LoVo (cell line): ENCODE data around the gene POLR1G.
"Not testable (repeated sequence)": the region's sequence is repeated elsewhere in the genome, so short reads cannot be mapped to it uniquely, and the experiment has no call there.

ENCODE experiments used
- DNase-seq: peaks from one replicate; pipeline ENCODE4 v3.0.0-alpha.2; 2016; ENCODE audit warnings: low spot score

Gene POLR1G

GRCh38 chr19:45421947-45422498 lies 15.6 kb downstream of the POLR1G start:
- DNase-seq = no peak

- DNase-seq = no peak
These were observed 16.7 kb downstream of the POLR1G start for GRCh38 chr19:45423033-45423588.

- peak; percentile 99 for DNase-seq
These were observed 17.2 kb downstream of the POLR1G start, which contains the start of gene ERCC1 for GRCh38 chr19:45423589-45424190. Gene ERCC1 (minus strand): TSS chr19:45423917. CDS start chr19:45423374, 543 bp downstream.

DNA sequence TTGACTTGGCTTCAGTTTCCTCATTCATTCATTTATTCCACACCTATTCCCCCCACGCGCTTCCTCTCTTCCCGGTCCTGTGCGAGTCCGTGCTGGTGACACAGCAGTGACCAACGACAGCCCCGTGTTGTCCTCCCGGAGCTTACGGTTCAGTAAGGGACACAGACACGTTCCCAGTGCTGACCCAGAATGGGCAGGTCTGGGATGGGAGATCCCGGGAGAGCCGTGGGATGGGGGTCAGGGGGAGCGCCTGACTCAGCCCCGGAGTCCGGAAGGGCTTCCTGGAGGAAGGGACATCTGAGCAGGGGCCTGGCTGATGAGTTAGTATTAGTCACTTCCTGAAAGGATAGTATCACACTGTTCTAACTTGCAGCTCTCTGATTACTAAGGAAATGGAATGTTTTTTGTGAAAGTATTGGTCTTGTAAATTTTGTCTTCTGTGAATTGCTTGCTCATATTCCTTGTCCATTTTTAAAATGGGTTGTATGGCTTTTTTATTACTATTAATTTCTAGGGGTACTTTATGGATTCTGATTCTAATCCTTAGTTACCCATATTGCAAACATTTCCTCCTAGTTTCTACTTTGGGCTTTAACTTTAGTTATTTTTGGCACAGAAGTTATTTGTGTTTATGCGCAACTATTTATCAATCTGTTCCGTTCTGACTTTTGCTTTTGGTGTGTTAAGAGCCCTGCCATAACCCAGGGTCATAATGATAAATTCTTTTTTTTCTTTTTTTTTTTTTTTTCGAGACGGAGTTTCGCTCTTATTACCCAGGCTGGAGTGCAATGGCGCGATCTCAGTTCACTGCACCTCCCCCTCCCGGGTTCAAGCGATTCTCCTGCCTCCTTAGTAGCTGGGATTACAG lies 18.0 kb downstream of the POLR1G start:
- DNase-seq = peak; percentile 91

- DNase-seq = no peak
These were observed 22.2 kb downstream of the POLR1G start for GRCh38 chr19:45428384-45429231.

DNA sequence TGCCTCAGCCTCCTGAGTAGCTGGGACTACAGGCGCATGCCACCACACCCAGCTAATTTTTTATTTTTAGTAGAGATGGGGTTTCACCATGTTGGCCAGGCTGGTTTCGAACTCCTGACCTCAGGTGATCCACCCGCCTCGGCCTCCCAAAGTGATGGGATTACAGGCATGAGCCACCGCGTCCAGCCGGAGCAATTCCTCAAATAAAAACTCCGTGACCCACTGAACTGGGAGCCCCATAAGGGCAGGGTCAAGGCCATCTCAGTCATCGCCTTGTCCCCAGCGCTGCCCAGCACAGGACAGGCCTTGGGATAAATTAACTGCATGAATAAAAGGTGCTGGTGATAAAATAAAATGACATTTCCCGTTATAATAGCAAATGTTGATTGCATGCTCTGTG lies 23.5 kb downstream of the POLR1G start:
- DNase-seq = not testable (repeated sequence)

DNA sequence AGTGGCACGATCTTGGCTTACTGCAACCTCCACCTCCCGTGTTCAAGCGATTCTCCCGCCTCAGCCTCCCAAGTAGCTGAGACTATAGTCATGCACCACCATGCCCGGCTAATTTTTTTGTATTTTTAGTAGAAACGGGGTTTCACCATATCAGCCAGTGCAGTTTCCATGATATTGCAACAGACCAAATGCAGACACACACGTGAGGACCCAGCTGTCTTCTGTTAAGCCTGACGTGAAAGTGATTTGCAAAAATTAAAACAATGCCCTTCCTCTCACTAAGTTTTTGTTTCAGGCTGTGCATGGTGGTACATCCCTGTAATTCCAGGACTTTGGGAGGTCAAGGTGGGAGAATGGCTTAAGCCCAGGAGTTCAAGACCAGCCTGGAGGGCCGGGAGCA lies 24.6 kb downstream of the POLR1G start:
- not testable (repeated sequence) for DNase-seq

- not testable (repeated sequence) for DNase-seq
These were observed 26.1 kb downstream of the POLR1G start for GRCh38 chr19:45432543-45432942.

DNA sequence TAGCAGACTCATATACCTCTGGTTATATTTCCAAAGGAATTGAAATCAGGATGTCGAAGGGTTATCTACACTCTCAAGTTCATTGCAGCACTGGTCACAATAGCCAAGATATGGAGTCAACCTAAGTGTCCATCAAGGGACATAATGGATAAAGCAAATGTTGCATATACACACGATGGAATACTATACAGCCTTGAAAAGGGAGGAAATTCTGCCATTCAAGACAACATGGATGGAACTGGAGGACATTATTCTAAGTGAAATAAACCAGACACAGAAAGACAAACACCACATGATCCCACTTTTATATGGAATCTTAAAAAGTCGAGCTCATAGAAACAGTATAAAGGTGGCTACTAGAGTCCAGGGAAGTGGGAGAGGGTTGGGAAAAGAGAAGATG lies 30.9 kb downstream of the POLR1G start:
- DNase-seq = no peak

- DNase-seq = no peak
These were observed 32.7 kb downstream of the POLR1G start for GRCh38 chr19:45439190-45439568.

DNA sequence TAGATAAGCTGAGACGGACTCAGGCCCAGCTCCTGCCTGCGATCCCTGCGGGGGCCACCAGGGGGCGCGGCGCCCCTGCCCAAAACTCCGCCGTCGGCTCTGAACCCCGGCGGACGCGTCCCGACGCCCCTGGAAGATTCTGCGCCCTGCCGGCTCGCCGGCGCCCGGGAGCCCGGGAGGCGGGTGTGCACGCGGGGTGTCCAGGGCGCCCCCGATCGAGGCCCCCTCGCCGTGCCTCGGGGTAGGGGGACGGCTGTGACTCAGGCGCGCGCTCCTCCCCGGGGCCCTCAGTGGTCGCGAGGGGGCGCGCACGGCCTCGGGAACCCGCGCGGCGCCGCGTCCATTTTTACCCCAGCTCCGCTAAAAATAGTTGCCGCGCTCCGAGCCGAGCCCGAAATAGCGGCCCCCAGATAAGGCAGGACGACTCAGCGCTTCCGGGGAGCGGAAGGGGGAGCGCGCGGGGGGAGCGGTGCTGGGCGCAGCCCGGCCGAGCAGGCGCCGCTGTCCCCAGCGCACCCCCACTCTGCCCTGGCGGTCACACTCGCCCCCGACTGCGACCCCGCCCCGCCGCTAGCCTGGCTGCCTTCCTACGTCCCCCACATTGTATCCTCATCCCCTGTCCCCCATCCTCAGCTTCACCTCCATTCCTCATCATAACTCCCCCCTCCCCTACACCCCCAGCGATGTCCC lies 33.3 kb downstream of the POLR1G start:
- peak; percentile 78 for DNase-seq

GRCh38 chr19:45440259-45440638 lies 33.8 kb downstream of the POLR1G start:
- no peak for DNase-seq

DNA sequence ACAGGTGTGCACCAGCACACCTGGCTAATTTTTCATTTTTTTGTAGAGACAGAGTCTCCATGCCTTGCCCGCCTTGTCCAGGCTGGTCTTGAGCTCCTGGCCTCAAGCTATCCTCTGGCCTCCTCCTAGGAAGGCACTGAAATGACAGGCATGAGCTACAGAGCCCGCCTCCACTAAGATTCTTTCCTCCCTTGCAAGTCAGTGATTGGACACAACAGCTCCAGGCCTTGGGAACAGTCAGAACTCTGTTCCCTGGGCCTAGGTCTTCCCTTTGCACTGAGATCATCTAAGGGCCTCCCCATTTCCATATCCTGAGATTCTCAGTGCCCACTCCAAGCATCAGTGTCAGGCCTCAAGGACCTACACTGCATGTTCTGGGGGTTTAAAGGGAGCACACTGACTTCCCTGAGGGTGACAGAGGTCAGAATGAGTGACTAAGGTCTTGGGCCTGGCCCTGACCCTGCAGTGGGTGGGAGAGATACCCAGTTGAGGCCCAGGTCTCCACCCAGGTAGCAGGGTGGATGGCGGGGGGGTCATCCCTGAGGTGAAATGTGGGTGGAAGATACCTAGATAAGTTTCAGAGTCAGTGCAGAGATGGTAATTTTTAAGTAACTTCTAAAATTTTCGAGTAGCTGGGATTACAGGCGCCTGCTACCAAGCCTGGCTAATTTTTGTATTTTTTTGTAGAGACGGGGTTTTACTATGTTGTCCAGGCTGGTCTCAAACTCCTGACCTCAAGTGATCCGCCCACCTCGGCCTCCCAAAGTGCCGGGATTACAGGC lies 34.6 kb downstream of the POLR1G start:
- DNase-seq = no peak

DNA sequence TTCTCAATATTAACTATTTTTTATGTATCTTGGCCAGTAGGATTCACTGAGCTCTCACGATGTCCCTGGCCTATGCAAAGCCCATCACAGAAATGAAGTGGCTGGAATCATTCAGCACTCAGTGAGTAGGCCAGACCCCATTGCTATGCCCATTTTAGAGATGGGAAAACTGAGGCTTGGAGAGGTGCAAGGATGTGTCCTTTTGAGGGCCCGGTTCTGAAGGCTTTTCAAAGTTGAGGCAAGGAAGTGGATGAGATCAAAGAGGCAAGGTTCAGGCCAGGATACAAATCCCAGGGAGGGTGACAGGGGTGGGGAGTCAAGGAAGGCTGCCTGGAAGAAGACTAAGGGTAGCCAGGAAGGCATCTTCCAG lies 35.9 kb downstream of the POLR1G start:
- no peak for DNase-seq

- DNase-seq = no peak
These were observed 36.5 kb downstream of the POLR1G start for GRCh38 chr19:45442778-45443461.

DNA sequence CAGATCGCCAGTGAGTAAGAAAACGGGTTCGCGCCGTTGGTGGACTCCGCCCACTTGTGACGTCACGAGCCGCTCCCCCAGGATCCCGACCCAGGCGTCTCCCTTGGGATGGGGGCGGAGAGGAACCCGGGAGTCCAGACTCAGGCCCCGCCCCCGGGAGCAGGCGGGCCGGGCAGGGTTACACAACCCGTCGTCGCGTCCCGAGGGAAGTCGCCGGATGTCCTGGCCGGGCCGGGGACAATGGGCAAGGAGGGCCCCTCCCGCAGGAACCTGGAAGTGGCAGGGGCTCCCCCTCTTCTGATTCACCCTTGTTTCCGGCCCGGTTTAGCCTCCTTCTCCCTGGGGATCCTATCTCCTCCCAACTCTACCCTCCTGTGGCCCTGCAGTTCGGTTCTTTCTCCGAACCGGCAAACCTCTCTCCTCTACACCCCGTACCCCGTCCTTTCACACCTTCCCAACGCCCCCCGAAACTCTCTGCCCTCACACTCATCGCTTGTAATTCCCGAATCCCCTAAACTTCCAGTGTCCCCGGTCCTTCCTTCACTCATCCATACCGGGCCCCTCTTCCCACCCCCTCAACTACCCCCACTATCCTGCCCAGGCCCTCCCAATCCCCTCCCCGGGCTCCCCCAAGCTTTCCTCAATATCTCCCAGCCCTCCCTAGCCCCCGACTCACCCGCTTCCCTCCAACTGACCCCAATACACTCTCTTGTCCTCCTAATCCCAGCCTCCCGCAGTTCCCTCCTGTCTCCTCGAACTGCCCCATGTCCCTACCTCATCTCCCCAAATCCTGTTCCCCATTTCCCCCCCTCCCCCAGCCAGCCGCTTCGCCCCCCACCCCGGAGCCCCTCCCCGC lies 37.2 kb downstream of the POLR1G start:
- DNase-seq = peak; percentile 97

DNA sequence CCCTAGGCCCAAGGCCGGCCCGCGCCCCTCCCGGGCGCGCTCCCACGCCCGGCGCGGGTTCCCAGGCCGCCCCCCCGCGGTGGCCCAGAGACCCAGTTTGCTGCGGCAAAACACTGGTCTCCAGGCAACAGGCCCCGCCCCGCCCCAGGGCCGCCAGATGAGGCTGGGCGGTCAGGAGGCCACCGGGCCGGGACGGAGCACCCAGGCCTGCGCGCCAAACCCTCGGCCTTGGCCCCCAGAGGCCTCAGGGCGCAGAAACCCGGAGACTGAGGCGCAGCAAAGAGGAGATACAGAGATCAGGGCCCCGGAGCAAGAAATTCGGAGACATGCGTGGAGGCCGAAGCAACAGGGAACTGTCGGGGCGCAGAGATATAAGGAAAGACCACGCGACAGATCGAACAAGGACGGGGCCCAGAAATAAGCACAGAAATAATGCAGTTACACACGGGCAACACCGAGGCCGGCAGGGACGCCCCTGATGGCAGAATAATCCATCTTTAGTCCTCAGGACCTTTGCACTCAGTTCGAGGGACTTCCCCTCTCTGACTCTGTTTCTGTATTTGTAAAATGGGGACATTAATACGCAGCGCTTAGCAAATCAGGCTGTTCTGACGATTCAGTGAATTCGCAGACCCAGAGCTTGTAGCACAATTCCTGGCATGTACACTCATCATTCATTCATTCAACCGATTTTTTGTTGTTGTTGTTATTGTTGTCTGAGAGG lies 38.0 kb downstream of the POLR1G start:
- DNase-seq = peak; percentile 75

DNA sequence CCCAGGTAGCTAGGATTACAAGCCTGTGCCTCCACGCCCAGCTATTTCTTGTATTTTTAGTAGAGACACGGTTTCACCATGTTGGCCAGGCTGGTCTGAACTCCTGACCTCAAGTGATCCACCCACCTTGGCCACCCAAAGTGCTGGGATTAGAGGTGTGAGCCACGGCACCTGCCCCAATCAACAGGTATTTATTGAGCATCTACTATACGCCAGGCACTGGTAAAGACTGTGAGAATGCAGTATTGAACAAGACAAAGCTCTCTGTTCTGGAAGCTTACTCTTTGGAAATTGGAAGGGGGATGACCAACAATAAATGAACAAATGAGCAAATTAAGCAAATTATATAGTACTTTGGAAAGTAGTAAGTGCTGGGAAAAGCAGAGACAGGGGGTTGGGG lies 38.7 kb downstream of the POLR1G start:
- DNase-seq = no peak
